Panc1 (cell line): Measurements from ENCODE around the gene NR0B2. TPM values are rescaled to one million over a fixed set of nuclear protein-coding genes. Genes with fewer than 3 reads are reported as not detected.
"Not testable (repeated sequence)": the region's sequence is repeated elsewhere in the genome, so short reads cannot be mapped to it uniquely, and the experiment has no call there.

Experiments
- ATAC-seq: fragments of 200-7000 bp; cut with Tn5 transposase; 2 replicates; pipeline ENCODE4 v1.9.1; 2020; ENCODE audit warnings: mild to moderate bottlenecking, moderate library complexity
- BruUV-seq: library from RNA; stranded (reverse); fragments of 400-500 nt; replicated peaks from 2 replicates; lab custom pipeline; 2021; lab: Mats Ljungman, UMichigan
- CTCF ChIA-PET: fragments of 300-600 bp; sonication (Branson Sonifier 250); formaldehyde crosslinking; loops from one replicate; lab custom pipeline; 2022; ENCODE audit warnings: antibody characterized with exemption; lab: Charles Lee
- POLR2A ChIA-PET: fragments of 300-600 bp; sonication (Branson Sonifier 250); formaldehyde crosslinking; loops from one replicate; lab custom pipeline; 2022; ENCODE audit warnings: antibody characterized with exemption; lab: Charles Lee
- DNase-seq: peaks from one replicate; pipeline ENCODE4 v3.0.0-alpha.2; 2010; ENCODE audit warnings: low read depth, low spot score
- H3K27ac ChIP-seq: 2 replicates; pipeline ENCODE4 v1.5.1; 2011; ENCODE audit warnings: mild to moderate bottlenecking, low read length, inconsistent platforms
- H3K27me3 ChIP-seq: fragments of 200-500 bp; sonication (Bioruptor generic); 2 replicates; pipeline ENCODE4 v1.6.0; 2014; ENCODE audit warnings: low read length, inconsistent platforms; ENCODE audit not compliant: control insufficient read depth, insufficient read depth
- H3K36me3 ChIP-seq: fragments of 200-500 bp; sonication (Bioruptor generic); 2 replicates; pipeline ENCODE4 v1.5.1; 2014; ENCODE audit warnings: inconsistent platforms, mild to moderate bottlenecking, low read length, moderate library complexity; ENCODE audit not compliant: control insufficient read depth, insufficient read depth
- H3K4me1 ChIP-seq: 2 replicates; pipeline ENCODE4 v1.5.1; 2011; ENCODE audit warnings: inconsistent platforms, mild to moderate bottlenecking, low read length, moderate library complexity; ENCODE audit not compliant: control insufficient read depth, insufficient read depth
- H3K4me3 ChIP-seq, 2 experiments: 2 replicates each; pipeline ENCODE4 v1.5.1; 2011 to 2012; ENCODE audit warnings: low read depth in 2 of 2, low read length in 2 of 2, mild to moderate bottlenecking in 2 of 2, inconsistent platforms in 1 of 2, moderate library complexity in 1 of 2
- H3K9me3 ChIP-seq: fragments of 200-500 bp; sonication (Bioruptor generic); 2 replicates; pipeline ENCODE4 v1.5.1; 2014; ENCODE audit warnings: low read depth, mild to moderate bottlenecking, inconsistent platforms, low read length, moderate library complexity; ENCODE audit not compliant: control insufficient read depth, insufficient read depth
- CTCF ChIP-seq: fragments of 450-650 bp; IDR thresholded peaks from 2 replicates; pipeline ENCODE4 v1.5.1; 2017; ENCODE audit warnings: mild to moderate bottlenecking
- POLR2AphosphoS5 ChIP-seq: IDR thresholded peaks from 2 replicates; pipeline ENCODE4 v1.6.1; 2012; ENCODE audit warnings: mild to moderate bottlenecking, low read depth, low read length, moderate library complexity
- SIN3A ChIP-seq: IDR thresholded peaks from 2 replicates; pipeline ENCODE4 v1.6.1; 2012; ENCODE audit warnings: low read depth, mild to moderate bottlenecking, low read length, moderate library complexity, borderline replicate concordance; ENCODE audit not compliant: insufficient read depth
- TCF7L2 ChIP-seq: IDR thresholded peaks from 2 replicates; pipeline ENCODE4 v1.6.1; 2011; ENCODE audit warnings: mild to moderate bottlenecking, low read depth, low read length, inconsistent platforms
- in situ Hi-C: cut with HindIII; loops from 2 replicates; pipeline ENCODE4 v1.10.0; 2016; ENCODE audit warnings: low sequenced_read_pairs, low pct_unique_long_range_greater_than_20kb
- intact Hi-C: fragments of 100-400 bp; cut with micrococcal nuclease; formaldehyde crosslinking; loops from one replicate; pipeline ENCODE4 v1.10.0; 2022; ENCODE audit not compliant: unreplicated experiment
- total RNA-seq: library from RNA; stranded (reverse); gene quantifications from one replicate; pipeline ENCODE4 v1.2.1, GENCODE V29; 2021; ENCODE audit not compliant: unreplicated experiment
- TF ChIP-seq, protein P1 (sequence below), 2 experiments: IDR thresholded peaks; 2 replicates each; pipeline ENCODE4 v1.6.1; 2011 to 2012; ENCODE audit warnings: low read depth in 2 of 2, control low read depth in 1 of 2, low read length in 1 of 2, mild to moderate bottlenecking in 1 of 2, moderate library complexity in 1 of 2; ENCODE audit not compliant: insufficient read depth in 1 of 2

Gene NR0B2
- total RNA-seq, 1 experiment from 2014 or later: 5.2 TPM

GRCh38 chr1:26877326-26877725 is 36.4 kb downstream of the NR0B2 start:
- POLR2A ChIA-PET: no interaction called here
- no peaks in the 10 kb centered on the region for H3K9me3 ChIP-seq
- TF ChIP-seq SIN3A (no peak), CTCF (no peak), TCF7L2 (no peak), POLR2AphosphoS5 (no peak; the same call in 1 of the 2 replicates)
- TF ChIP-seq, protein P1, sequence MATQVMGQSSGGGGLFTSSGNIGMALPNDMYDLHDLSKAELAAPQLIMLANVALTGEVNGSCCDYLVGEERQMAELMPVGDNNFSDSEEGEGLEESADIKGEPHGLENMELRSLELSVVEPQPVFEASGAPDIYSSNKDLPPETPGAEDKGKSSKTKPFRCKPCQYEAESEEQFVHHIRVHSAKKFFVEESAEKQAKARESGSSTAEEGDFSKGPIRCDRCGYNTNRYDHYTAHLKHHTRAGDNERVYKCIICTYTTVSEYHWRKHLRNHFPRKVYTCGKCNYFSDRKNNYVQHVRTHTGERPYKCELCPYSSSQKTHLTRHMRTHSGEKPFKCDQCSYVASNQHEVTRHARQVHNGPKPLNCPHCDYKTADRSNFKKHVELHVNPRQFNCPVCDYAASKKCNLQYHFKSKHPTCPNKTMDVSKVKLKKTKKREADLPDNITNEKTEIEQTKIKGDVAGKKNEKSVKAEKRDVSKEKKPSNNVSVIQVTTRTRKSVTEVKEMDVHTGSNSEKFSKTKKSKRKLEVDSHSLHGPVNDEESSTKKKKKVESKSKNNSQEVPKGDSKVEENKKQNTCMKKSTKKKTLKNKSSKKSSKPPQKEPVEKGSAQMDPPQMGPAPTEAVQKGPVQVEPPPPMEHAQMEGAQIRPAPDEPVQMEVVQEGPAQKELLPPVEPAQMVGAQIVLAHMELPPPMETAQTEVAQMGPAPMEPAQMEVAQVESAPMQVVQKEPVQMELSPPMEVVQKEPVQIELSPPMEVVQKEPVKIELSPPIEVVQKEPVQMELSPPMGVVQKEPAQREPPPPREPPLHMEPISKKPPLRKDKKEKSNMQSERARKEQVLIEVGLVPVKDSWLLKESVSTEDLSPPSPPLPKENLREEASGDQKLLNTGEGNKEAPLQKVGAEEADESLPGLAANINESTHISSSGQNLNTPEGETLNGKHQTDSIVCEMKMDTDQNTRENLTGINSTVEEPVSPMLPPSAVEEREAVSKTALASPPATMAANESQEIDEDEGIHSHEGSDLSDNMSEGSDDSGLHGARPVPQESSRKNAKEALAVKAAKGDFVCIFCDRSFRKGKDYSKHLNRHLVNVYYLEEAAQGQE (IDR thresholded peaks at IDR 0.05; ENCODE audit: insufficient read depth in 1 of 2, low read depth in 2 of 2, low read length in 1 of 2): no peak
- H3K27ac ChIP-seq: no peak overlapping the region
- no peaks in the 10 kb centered on the region for H3K4me1 ChIP-seq
- in situ Hi-C loops: no loop called here
- no peak for DNase-seq
- TSS peak; percentile 57 for BruUV-seq
- CTCF ChIA-PET: no interaction called here
- no peak for ATAC-seq
- no peaks in the 10 kb centered on the region for H3K27me3 ChIP-seq
- no peak overlapping the region for H3K4me3 ChIP-seq
- intact Hi-C loops: loop anchor here (5.0 kb wide), 1 partner anchor 275 kb away; no protein-coding TSS in a partner anchor
- peaks cover 10% of the 10 kb centered on the region; the same call in 1 of the 2 replicates for H3K36me3 ChIP-seq

DNA sequence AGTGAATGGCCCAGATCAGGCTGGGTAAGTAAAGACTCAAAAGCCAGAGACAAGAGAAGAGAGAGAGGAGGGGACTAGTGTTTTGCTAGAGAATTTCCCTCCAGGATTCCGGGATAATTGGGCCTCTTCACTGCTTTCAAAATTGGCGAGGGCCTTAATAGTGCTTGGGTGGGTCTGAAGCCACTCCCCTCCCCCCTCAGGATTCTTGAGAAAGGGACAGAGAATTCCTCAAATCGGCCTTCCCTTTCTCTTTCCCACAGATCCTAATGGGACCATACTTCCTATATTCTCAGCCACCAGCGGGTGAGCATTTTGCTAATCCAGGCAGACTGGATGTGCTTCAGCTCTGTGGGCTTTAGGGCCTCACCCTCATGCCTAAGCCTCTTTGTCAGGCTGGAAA is 38.9 kb downstream of the NR0B2 start:
- CTCF ChIA-PET: interaction anchor here (0.9 kb wide), 1 partner anchor 17 kb away, joined by 3 read pairs; no protein-coding TSS in a partner anchor
- POLR2A ChIA-PET: no interaction called here
- H3K4me3 ChIP-seq: no peak overlapping the region
- no TSS peak for BruUV-seq
- in situ Hi-C loops: no loop called here
- no peak overlapping the region for H3K27ac ChIP-seq
- ATAC-seq (no peak), DNase-seq (no peak)
- intact Hi-C loops: loop anchor here (5.0 kb wide), 1 partner anchor 273 kb away; no protein-coding TSS in a partner anchor
- TF ChIP-seq CTCF (no peak), SIN3A (no peak), POLR2AphosphoS5 (no peak), TCF7L2 (no peak)
- TF ChIP-seq, protein P1 (IDR thresholded peaks at IDR 0.05; ENCODE audit: insufficient read depth in 1 of 2, low read depth in 2 of 2, low read length in 1 of 2): no peak
- no peaks in the 10 kb centered on the region for H3K4me1 ChIP-seq
- 0 out of 2 replicates have a peak, but pooled peaks cover 7% of the 10 kb centered on the region for H3K36me3 ChIP-seq
- no peaks in the 10 kb centered on the region for H3K9me3 ChIP-seq
- no peaks in the 10 kb centered on the region for H3K27me3 ChIP-seq

- H3K4me1 ChIP-seq, BruUV-seq, H3K4me3 ChIP-seq, intact Hi-C loops, DNase-seq, H3K36me3 ChIP-seq, H3K27me3 ChIP-seq, ATAC-seq, H3K9me3 ChIP-seq, in situ Hi-C loops, H3K27ac ChIP-seq: not testable (repeated sequence)
- CTCF ChIA-PET: interaction anchor here (0.7 kb wide), 1 partner anchor 18 kb away, joined by 6 read pairs; no protein-coding TSS in a partner anchor
- POLR2A ChIA-PET: interaction anchor here (0.9 kb wide), 1 partner anchor 8 kb away, joined by 3 read pairs; no protein-coding TSS in a partner anchor
Observed at GRCh38 chr1:26873097-26873496, 40.7 kb downstream of the NR0B2 start.
